HepG2 (cell line): ENCODE measurements around the gene C2orf81. TPM values are rescaled to one million over a fixed set of nuclear protein-coding genes. Genes with fewer than 3 reads are reported as not detected.

Experiments used
- ATAC-seq: fragments of 200-7000 bp; cut with Tn5 transposase; 3 replicates; pipeline ENCODE4 v1.9.1; 2020; ENCODE audit warnings: mild to moderate bottlenecking, moderate library complexity
- BruUV-seq: library from RNA; stranded (reverse); fragments of 400-500 nt; replicated peaks from 2 replicates; lab custom pipeline; 2021; lab: Mats Ljungman, UMichigan
- CTCF ChIA-PET: fragments of 300-600 bp; formaldehyde crosslinking; extraction: SDS; loops from one replicate; lab custom pipeline; 2021; ENCODE audit warnings: low total read pairs, inconsistent platforms, low intra/inter-chr PET ratio; lab: Yijun Ruan, JAX
- POLR2A ChIA-PET: fragments of 350-600 bp; sonication (Branson Sonifier 250); formaldehyde crosslinking; loops from one replicate; lab custom pipeline; 2020; ENCODE audit warnings: antibody characterized with exemption, inconsistent platforms; lab: Yijun Ruan, JAX
- DNase-seq: peaks from one replicate; pipeline ENCODE4 v3.0.0-alpha.2; 2015; ENCODE audit warnings: low spot score
- FAIRE-seq: peaks from 3 replicates; lab custom pipeline; 2011; peaks lifted over from hg19 to GRCh38; lab: Jason Lieb, UNC
- H2AFZ ChIP-seq: one replicate; pipeline ENCODE4 v1.6.1; 2011; ENCODE audit warnings: low read length, inconsistent platforms
- H3K27ac ChIP-seq: fragments of 300-600 bp; 3 replicates; pipeline ENCODE4 v1.8.0; 2011; ENCODE audit warnings: mixed run types, mild to moderate bottlenecking, mixed read lengths, low read length, inconsistent platforms; ENCODE audit not compliant: insufficient read depth; ENCODE audit errors: extremely low read length
- H3K27me3 ChIP-seq, 2 experiments: fragments of 200-600 bp in 1 of 2; 2 replicates in 1 of 2; 3 replicates in 1 of 2; pipeline versions ENCODE4 v1.6.0 to v1.8.0; 2011; ENCODE audit warnings: low read length in 2 of 2, mild to moderate bottlenecking in 2 of 2, moderate library complexity in 2 of 2, inconsistent platforms in 1 of 2; ENCODE audit not compliant: insufficient read depth in 2 of 2, control insufficient read depth in 1 of 2
- H3K36me3 ChIP-seq, 2 experiments: fragments of 200-600 bp in 1 of 2; replicated peaks in 1 of 2; 2 replicates in 1 of 2; 3 replicates in 1 of 2; pipeline versions ENCODE4 v1.5.1 to v1.8.0; 2011; ENCODE audit warnings: low read length in 2 of 2, inconsistent platforms in 1 of 2; ENCODE audit not compliant: insufficient read depth in 2 of 2, control insufficient read depth in 1 of 2
- H3K4me1 ChIP-seq: 2 replicates; pipeline ENCODE4 v1.5.1; 2012; ENCODE audit warnings: low read length, inconsistent platforms; ENCODE audit not compliant: insufficient read depth
- H3K4me2 ChIP-seq: 2 replicates; pipeline ENCODE4 v1.6.0; 2011; ENCODE audit warnings: low read depth, low read length, inconsistent platforms
- H3K4me3 ChIP-seq, 3 experiments: fragments of 200-600 bp in 1 of 3; sonication (generic), shearing (Covaris generic) in 1 of 3; replicated peaks in 1 of 3; 2 replicates each; pipeline ENCODE4 v1.5.1; 2011 to 2016; ENCODE audit warnings: low read length in 3 of 3, inconsistent platforms in 2 of 3, low read depth in 2 of 3, mild to moderate bottlenecking in 2 of 3, control low read depth in 1 of 3, mixed read lengths in 1 of 3; ENCODE audit not compliant: insufficient read depth in 1 of 3
- H3K79me2 ChIP-seq: one replicate; pipeline ENCODE4 v1.6.1; 2011; ENCODE audit warnings: low read length, inconsistent platforms; ENCODE audit not compliant: insufficient read depth
- H3K9ac ChIP-seq: 2 replicates; pipeline ENCODE4 v1.6.0; 2011; ENCODE audit warnings: mild to moderate bottlenecking, low read depth, low read length, inconsistent platforms; ENCODE audit not compliant: insufficient read depth
- H3K9me3 ChIP-seq: 2 replicates; pipeline ENCODE4 v1.5.1; 2012; ENCODE audit warnings: mild to moderate bottlenecking, low read length
- H4K20me1 ChIP-seq: 2 replicates; pipeline ENCODE4 v1.6.0; 2011; ENCODE audit warnings: inconsistent platforms, mild to moderate bottlenecking, low read length, moderate library complexity; ENCODE audit not compliant: insufficient read depth
- BCL3 ChIP-seq: sonication (generic); formaldehyde crosslinking; IDR thresholded peaks from 2 replicates; pipeline ENCODE4 v1.5.1; 2020; ENCODE audit warnings: mild to moderate bottlenecking, missing genetic modification reagents, moderate library complexity
- GMEB2 ChIP-seq: IDR thresholded peaks from 2 replicates; pipeline ENCODE4 v1.6.1; 2016; ENCODE audit warnings: missing biosample characterization, missing genetic modification reagents, low read depth
- PLSCR1 ChIP-seq: sonication (generic); formaldehyde crosslinking; IDR thresholded peaks from 2 replicates; pipeline ENCODE4 v1.5.0; 2020; ENCODE audit warnings: missing genetic modification reagents, mild to moderate bottlenecking, borderline replicate concordance
- RBM22 ChIP-seq: fragments of 200-400 bp; formaldehyde crosslinking; optimal IDR thresholded peaks from 2 replicates; pipeline ENCODE3; 2017; ENCODE audit warnings: mild to moderate bottlenecking, low read length, moderate library complexity
- ZFY ChIP-seq: sonication (generic); formaldehyde crosslinking; IDR thresholded peaks from 2 replicates; pipeline ENCODE4 v1.4.0; 2020; ENCODE audit warnings: missing genetic modification reagents
- ZNF468 ChIP-seq: sonication (generic); formaldehyde crosslinking; IDR thresholded peaks from 2 replicates; pipeline ENCODE4 v1.8.0; 2022; ENCODE audit warnings: mild to moderate bottlenecking, moderate library complexity, missing genetic modification reagents
- ZSCAN29 ChIP-seq: sonication (generic); formaldehyde crosslinking; conservative IDR thresholded peaks from 2 replicates; pipeline ENCODE4 v1.4.0; 2020; ENCODE audit warnings: mild to moderate bottlenecking, missing genetic modification reagents
- WGBS: methylation state at CpG from one replicate; pipeline ENCODE4 v1.1.6; 2017; ENCODE audit warnings: low lambda C conversion rate; 5-methylcytosine and 5-hydroxymethylcytosine counted together
- in situ Hi-C: cut with HindIII; loops from 2 replicates; pipeline ENCODE4 v1.10.0; 2017; ENCODE audit warnings: low pct_unique_long_range_greater_than_20kb; ENCODE audit not compliant: extremely low pct_ligation_motif_present
- intact Hi-C: fragments of 100-400 bp; cut with micrococcal nuclease; formaldehyde crosslinking; loops from one replicate; pipeline ENCODE4 v1.10.0; 2022; ENCODE audit not compliant: unreplicated experiment
- polyA plus RNA-seq, 8 experiments: library from polyadenylated mRNA; depleted of rRNA in 3 of 8; stranded (reverse) in 7 of 8; unstranded in 1 of 8; fragments of >200 nt; fragmentation: Illumina TruSeq in 4 of 8; extraction: Trizol in 4 of 8; gene quantifications; 2 replicates each; pipeline versions ENCODE4 v1.2.1 to v1.2.3, GENCODE V29; 2011 to 2016; ENCODE audit warnings: low read depth in 4 of 8, missing spikeins in 1 of 8, mixed read lengths in 1 of 8; ENCODE audit not compliant: insufficient read depth in 1 of 8
- total RNA-seq, 5 experiments: library from RNA; depleted of rRNA; stranded (reverse); fragments of >200 nt; fragmentation: Illumina TruSeq; extraction: Trizol; gene quantifications; 2 replicates each; pipeline ENCODE4 v1.2.3, GENCODE V29; 2016; ENCODE audit warnings: low read depth in 1 of 5

The C2orf81 gene
- total and polyA plus RNA-seq, 2 of the 13 experiments (the other 11 are each of a cell fraction or from before 2014, with no cell fraction given) = 0.15 to 0.17 TPM

GRCh38 chr2:74368499-74368898, 52.9 kb downstream of the C2orf81 start:
- H4K20me1 ChIP-seq = no peaks in the 10 kb centered on the region; the same call in 1 of the 2 replicates
- POLR2A ChIA-PET = no interaction called here
- TF ChIP-seq GMEB2 (CRISPR knock-in tag) (no peak), BCL3 (CRISPR knock-in tag) (no peak), ZSCAN29 (CRISPR knock-in tag) (no peak), PLSCR1 (CRISPR knock-in tag) (no peak), ZFY (no peak), RBM22 (peak; percentile 36), ZNF468 (no peak)
- CTCF ChIA-PET = no interaction called here
- in situ Hi-C loops (no loop called here), intact Hi-C loops (no loop called here)
- no peaks in the 10 kb centered on the region for H3K4me1 ChIP-seq
- H3K9ac ChIP-seq = no peak overlapping the region
- no peak overlapping the region for H3K27ac ChIP-seq
- no peak for DNase-seq
- H3K4me3 ChIP-seq = no peak overlapping the region
- H3K79me2 ChIP-seq = no peaks in the 10 kb centered on the region
- no peak overlapping the region for H2AFZ ChIP-seq
- no peaks in the 10 kb centered on the region for H3K27me3 ChIP-seq
- BruUV-seq = no TSS peak
- 98% methylated on average over 5 of the region's 5 CpGs for WGBS
- H3K36me3 ChIP-seq = peaks cover 68 to 91% of the 10 kb centered on the region in 2 experiments
- no peak overlapping the region for H3K4me2 ChIP-seq
- ATAC-seq = no peak
- FAIRE-seq = no peak
- no peaks in the 10 kb centered on the region for H3K9me3 ChIP-seq
